ENCODE measurements around the gene PPEF1. TPM values are rescaled to one million over a fixed set of nuclear protein-coding genes. Genes with fewer than 3 reads are reported as not detected.

The PPEF1 gene
- total and polyA plus RNA-seq, 9 of the 15 experiments (the other 6 are each of a cell fraction or from before 2014, with no cell fraction given): not detected

- in situ Hi-C loops (cut with MboI): no loop called here
- POLR2A ChIA-PET: no interaction called here
- no peak for TF ChIP-seq IRF2 (CRISPR knock-in tag; IDR thresholded peaks at IDR 0.05)
- TF ChIP-seq PATZ1 (CRISPR knock-in tag; IDR thresholded peaks at IDR 0.05; ENCODE audit: borderline replicate concordance): no peak
- TF ChIP-seq SMAD2 (IDR thresholded peaks at IDR 0.05; ENCODE audit: low read depth, low read length): no peak
- no peak for TF ChIP-seq TOE1 (IDR thresholded peaks at IDR 0.05; ENCODE audit: borderline replicate concordance)
- no peak for TF ChIP-seq TOE1 (CRISPR knock-in tag; IDR thresholded peaks at IDR 0.05; ENCODE audit: borderline replicate concordance, low read depth)
- no peak for TF ChIP-seq MYBL2 (IDR thresholded peaks at IDR 0.05; ENCODE audit: low read depth)
- no peak for TF ChIP-seq MYBL2 (CRISPR knock-in tag; IDR thresholded peaks at IDR 0.05; ENCODE audit: borderline replicate concordance)
- no peak for TF ChIP-seq HNRNPL (IDR thresholded peaks at IDR 0.05; ENCODE audit: low read depth, low read length)
- no peak for TF ChIP-seq HNRNPK (IDR thresholded peaks at IDR 0.05; ENCODE audit: low read depth, low read length, poor library complexity, severe bottlenecking)
- no peak for TF ChIP-seq ZBTB33 (CRISPR knock-in tag; IDR thresholded peaks at IDR 0.05)
- TF ChIP-seq ZBTB5 (IDR thresholded peaks at IDR 0.05): no peak
These were observed 103.0 kb downstream of the PPEF1 start for GRCh38 chrX:18810416-18810815.

More at GRCh38 chrX:18810416-18810815, 103.0 kb downstream of the PPEF1 start:
- FAIRE-seq: no peak
- Histone ChIP-seq H4K20me1 (replicated peaks; ENCODE audit: control insufficient read depth, insufficient read depth, low read length) (no peaks in the 10 kb centered on the region), H3K9ac (ENCODE audit: insufficient read depth in 1 of 2, low read depth in 2 of 2, low read length in 2 of 2) (no peak overlapping the region), H3K36me3 (ENCODE audit: control insufficient read depth, insufficient read depth, low read length) (no peaks in the 10 kb centered on the region), H3K4me3 (no peak overlapping the region), H3K27me3 (ENCODE audit: control insufficient read depth in 2 of 2, insufficient read depth in 2 of 2, low read length in 2 of 2) (no peaks in the 10 kb centered on the region), H3K9me1 (ENCODE audit: control insufficient read depth, insufficient read depth, low read length) (no peaks in the 10 kb centered on the region), H3K27ac (ENCODE audit: extremely low read depth, low read depth, low read length) (no peak overlapping the region), H3K79me2 (ENCODE audit: control insufficient read depth, insufficient read depth, low read length) (no peaks in the 10 kb centered on the region), H3K4me2 (ENCODE audit: insufficient read depth, low read length) (no peak overlapping the region), H3K9me3 (replicated peaks; ENCODE audit: control insufficient read depth, insufficient read depth, low read depth, low read length) (no peaks in the 10 kb centered on the region), H3K4me1 (replicated peaks in 1 of 2; ENCODE audit: control insufficient read depth in 2 of 2, insufficient read depth in 2 of 2, low read length in 2 of 2) (no peaks in the 10 kb centered on the region), H2AFZ (ENCODE audit: low read depth, low read length) (no peak overlapping the region)
- BruUV-seq (replicated peaks): no TSS peak
- DNase-seq (ENCODE audit: extremely low read depth in 1 of 4, low spot score in 3 of 4): no peak
- intact Hi-C loops (cut with micrococcal nuclease): no loop called here
- CTCF ChIA-PET (ENCODE audit: low intra/inter-chr PET ratio): no interaction called here
- WGBS (ENCODE audit: insufficient coverage, low coverage, missing lambda C conversion rate): 4% methylated on average over 2 of the region's 2 CpGs
- ATAC-seq: no peak
